ENCODE data around the gene FBLN5. TPM values are rescaled to one million over a fixed set of nuclear protein-coding genes. Genes with fewer than 3 reads are reported as not detected.
A peak's percentile ranks its signal among the peaks of the same experiment; 100 is the strongest.
"Not testable (repeated sequence)": the region's sequence is repeated elsewhere in the genome, so short reads cannot be mapped to it uniquely, and the experiment has no call there.

Gene FBLN5
- total RNA-seq, 2 experiments from 2014 or later: 1.2 to 1.6 TPM

- no peak overlapping the region for H3K4me3 Mint-ChIP-seq
- H3K4me1 Mint-ChIP-seq (ENCODE audit: low read depth): peaks cover 55% of the 10 kb centered on the region
- no peak overlapping the region for H3K27ac Mint-ChIP-seq
- DNase-seq: no peak
- no peaks in the 10 kb centered on the region for H3K9me3 Mint-ChIP-seq
- intact Hi-C loops (cut with micrococcal nuclease): no loop called here
- no peaks in the 10 kb centered on the region for H3K27me3 Mint-ChIP-seq (ENCODE audit: low read depth)
- CTCF ChIA-PET: interaction anchor here (0.6 to 1.1 kb wide), 2 partner anchors 53 to 262 kb away, joined by 3 to 7 read pairs; no protein-coding TSS in a partner anchor
- peaks cover 2% of the 10 kb centered on the region for H3K36me3 Mint-ChIP-seq (ENCODE audit: low read depth)
Observed at GRCh38 chr14:91845652-91846051, 101.8 kb downstream of the FBLN5 start.

DNA sequence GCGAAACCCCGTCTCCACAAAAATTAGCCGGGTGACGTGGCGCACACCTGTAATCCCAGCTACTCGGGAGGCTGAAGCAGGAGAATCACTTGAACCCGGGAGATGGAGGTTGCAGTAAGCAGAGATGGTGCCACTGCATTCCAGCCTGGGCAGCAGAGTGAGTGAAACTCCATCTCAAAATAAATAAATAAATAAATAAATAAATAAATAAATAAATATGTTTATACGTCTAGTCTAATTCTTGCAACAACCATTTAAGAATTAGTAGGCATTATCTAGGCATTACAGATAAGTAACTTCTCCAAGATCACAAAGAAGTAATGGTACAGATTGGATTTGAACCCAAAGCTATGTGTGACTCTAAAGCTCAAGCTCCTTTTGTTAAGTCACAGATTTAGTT, 102.4 kb downstream of the FBLN5 start:
- H3K9me3 Mint-ChIP-seq; H3K4me3 Mint-ChIP-seq; H3K36me3 Mint-ChIP-seq (ENCODE audit: low read depth); intact Hi-C loops (cut with micrococcal nuclease); H3K27ac Mint-ChIP-seq; DNase-seq; H3K27me3 Mint-ChIP-seq (ENCODE audit: low read depth): not testable (repeated sequence)
- peaks cover 58% of the 10 kb centered on the region for H3K4me1 Mint-ChIP-seq (ENCODE audit: low read depth)
- CTCF ChIA-PET: interaction anchor here (0.6 to 1.1 kb wide), 4 partner anchors 21 to 262 kb away, joined by 3 to 7 read pairs (median 3); no protein-coding TSS in a partner anchor

GRCh38 chr14:91844029-91844428, 103.5 kb downstream of the FBLN5 start:
- no peak for DNase-seq
- CTCF ChIA-PET: no interaction called here
- H3K27me3 Mint-ChIP-seq (ENCODE audit: low read depth): no peaks in the 10 kb centered on the region
- intact Hi-C loops (cut with micrococcal nuclease): no loop called here
- no peaks in the 10 kb centered on the region for H3K9me3 Mint-ChIP-seq
- H3K27ac Mint-ChIP-seq: no peak overlapping the region
- H3K4me1 Mint-ChIP-seq (ENCODE audit: low read depth): peaks cover 64% of the 10 kb centered on the region
- H3K36me3 Mint-ChIP-seq (ENCODE audit: low read depth): peaks cover under 1% of the 10 kb centered on the region
- no peak overlapping the region for H3K4me3 Mint-ChIP-seq

GRCh38 chr14:91843437-91843836, 104.1 kb downstream of the FBLN5 start:
- peaks cover 63% of the 10 kb centered on the region for H3K4me1 Mint-ChIP-seq (ENCODE audit: low read depth)
- CTCF ChIA-PET: interaction anchor here (1.3 kb wide), 1 partner anchor 20 kb away, joined by 3 read pairs; no protein-coding TSS in a partner anchor

GRCh38 chr14:91841065-91841464, 106.4 kb downstream of the FBLN5 start:
- Mint-ChIP-seq H3K27me3 (ENCODE audit: low read depth) (no peaks in the 10 kb centered on the region), H3K4me1 (ENCODE audit: low read depth) (peaks cover 62% of the 10 kb centered on the region), H3K4me3 (no peak overlapping the region), H3K9me3 (no peaks in the 10 kb centered on the region), H3K27ac (no peak overlapping the region), H3K36me3 (ENCODE audit: low read depth) (no peaks in the 10 kb centered on the region)
- intact Hi-C loops (cut with micrococcal nuclease): no loop called here
- no peak for DNase-seq
- CTCF ChIA-PET: interaction anchor here (1.1 to 1.6 kb wide), 2 partner anchors 11 to 27 kb away, joined by 4 read pairs; partner anchors contain the start of gene TC2N

More at GRCh38 chr14:91843437-91843836, 104.1 kb downstream of the FBLN5 start:
- no peak for DNase-seq
- Mint-ChIP-seq H3K27ac (no peak overlapping the region), H3K36me3 (ENCODE audit: low read depth) (no peaks in the 10 kb centered on the region), H3K4me3 (no peak overlapping the region), H3K9me3 (no peaks in the 10 kb centered on the region), H3K27me3 (ENCODE audit: low read depth) (no peaks in the 10 kb centered on the region)
- intact Hi-C loops (cut with micrococcal nuclease): no loop called here

DNA sequence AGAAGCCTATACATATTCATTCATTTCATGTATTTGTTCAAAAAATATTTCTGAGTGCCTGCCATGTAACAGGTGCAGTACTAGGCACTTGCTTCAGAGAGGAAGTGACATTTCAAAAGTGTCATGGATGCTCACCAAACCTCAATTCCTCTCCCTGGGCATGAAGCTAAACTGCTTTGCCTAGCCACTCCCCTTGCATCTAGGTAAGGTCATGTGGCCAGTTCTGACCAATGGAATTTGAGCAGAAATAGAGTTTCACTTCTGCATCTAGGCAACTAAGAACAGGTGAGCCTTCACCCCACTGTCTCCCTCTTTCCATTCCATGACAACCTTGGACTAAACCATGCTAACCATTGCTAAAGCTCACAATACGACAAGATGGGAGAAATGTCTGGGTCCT, 107.7 kb downstream of the FBLN5 start:
- CTCF ChIA-PET: interaction anchor here (0.6 to 1.6 kb wide), 5 partner anchors 19 to 60 kb away, joined by 3 to 6 read pairs (median 4); partner anchors contain the start of gene TC2N
- no peaks in the 10 kb centered on the region for H3K36me3 Mint-ChIP-seq (ENCODE audit: low read depth)
- H3K4me1 Mint-ChIP-seq (ENCODE audit: low read depth): peaks cover 69% of the 10 kb centered on the region
- H3K27me3 Mint-ChIP-seq (ENCODE audit: low read depth): no peaks in the 10 kb centered on the region
- H3K27ac Mint-ChIP-seq: no peak overlapping the region
- DNase-seq: no peak
- intact Hi-C loops (cut with micrococcal nuclease): no loop called here
- no peaks in the 10 kb centered on the region for H3K9me3 Mint-ChIP-seq
- no peak overlapping the region for H3K4me3 Mint-ChIP-seq

- Mint-ChIP-seq H3K4me1 (ENCODE audit: low read depth) (peaks cover 70% of the 10 kb centered on the region), H3K4me3 (peak overlapping the region; percentile 94), H3K27ac (peak overlapping the region; percentile 84), H3K27me3 (ENCODE audit: low read depth) (no peaks in the 10 kb centered on the region), H3K9me3 (no peaks in the 10 kb centered on the region), H3K36me3 (ENCODE audit: low read depth) (no peaks in the 10 kb centered on the region)
- intact Hi-C loops (cut with micrococcal nuclease): loop anchor here (2.0 kb wide), 1 partner anchor 18 kb away; no protein-coding TSS in a partner anchor
- CTCF ChIA-PET: no interaction called here
- DNase-seq: no peak
Observed at GRCh38 chr14:91837076-91837475, 110.4 kb downstream of the FBLN5 start.

GRCh38 chr14:91835920-91836843, 111.3 kb downstream of the FBLN5 start:
- Mint-ChIP-seq H3K27ac (peak overlapping the region; percentile 84), H3K4me1 (ENCODE audit: low read depth) (peaks cover 68% of the 10 kb centered on the region), H3K36me3 (ENCODE audit: low read depth) (no peaks in the 10 kb centered on the region), H3K9me3 (no peaks in the 10 kb centered on the region), H3K27me3 (ENCODE audit: low read depth) (no peaks in the 10 kb centered on the region), H3K4me3 (peak overlapping the region; percentile 94)
- CTCF ChIA-PET: interaction anchor here (0.6 kb wide), 1 partner anchor 15 kb away, joined by 4 read pairs; no protein-coding TSS in a partner anchor
- DNase-seq: peak; percentile 92
- intact Hi-C loops (cut with micrococcal nuclease): loop anchor here (1.0 to 2.0 kb wide), 5 partner anchors 17 to 326 kb away; partner anchors contain the start of gene PPP4R3A

- H3K4me1 Mint-ChIP-seq (ENCODE audit: low read depth): peaks cover 66% of the 10 kb centered on the region
- no peaks in the 10 kb centered on the region for H3K9me3 Mint-ChIP-seq
- H3K36me3 Mint-ChIP-seq (ENCODE audit: low read depth): no peaks in the 10 kb centered on the region
- H3K27ac Mint-ChIP-seq: peak overlapping the region; percentile 75
- H3K4me3 Mint-ChIP-seq: peak overlapping the region; percentile 79
- CTCF ChIA-PET: interaction anchor here (0.6 kb wide), 1 partner anchor 16 kb away, joined by 4 read pairs; no protein-coding TSS in a partner anchor
- no peaks in the 10 kb centered on the region for H3K27me3 Mint-ChIP-seq (ENCODE audit: low read depth)
- peak; percentile 68 for DNase-seq
- intact Hi-C loops (cut with micrococcal nuclease): loop anchor here (1.0 kb wide), 1 partner anchor 58 kb away; no protein-coding TSS in a partner anchor
Observed at GRCh38 chr14:91835197-91835919, 112.1 kb downstream of the FBLN5 start.

DNA sequence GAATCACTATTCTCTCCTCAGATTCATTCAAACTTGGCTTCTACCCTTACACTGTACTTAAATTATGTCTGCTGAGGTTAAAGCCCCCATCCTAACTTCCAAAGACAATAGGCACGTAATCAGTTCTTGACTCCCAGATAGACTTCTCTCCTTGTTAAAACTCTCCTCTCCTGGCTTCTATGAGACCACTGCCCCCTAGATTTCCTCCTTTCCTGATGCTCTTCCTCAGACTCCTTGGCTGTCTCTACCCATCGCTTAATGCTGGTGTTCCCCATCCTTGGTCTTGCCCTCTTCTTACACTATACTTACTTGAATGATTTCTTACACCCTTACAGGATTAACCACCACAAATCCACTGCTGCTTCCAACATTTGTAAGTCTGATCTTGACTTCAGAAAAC, 112.9 kb downstream of the FBLN5 start:
- Mint-ChIP-seq H3K27me3 (ENCODE audit: low read depth) (no peaks in the 10 kb centered on the region), H3K4me1 (ENCODE audit: low read depth) (peaks cover 68% of the 10 kb centered on the region), H3K9me3 (no peaks in the 10 kb centered on the region), H3K36me3 (ENCODE audit: low read depth) (peaks cover 1% of the 10 kb centered on the region), H3K4me3 (peak overlapping the region; percentile 4), H3K27ac (no peak overlapping the region)
- DNase-seq: no peak
- CTCF ChIA-PET: no interaction called here
- intact Hi-C loops (cut with micrococcal nuclease): loop anchor here (5.0 kb wide), 1 partner anchor 37 kb away; no protein-coding TSS in a partner anchor

- Mint-ChIP-seq H3K9me3 (no peaks in the 10 kb centered on the region), H3K27ac (no peak overlapping the region), H3K36me3 (ENCODE audit: low read depth) (peaks cover 1% of the 10 kb centered on the region), H3K27me3 (ENCODE audit: low read depth) (no peaks in the 10 kb centered on the region), H3K4me1 (ENCODE audit: low read depth) (peaks cover 64% of the 10 kb centered on the region), H3K4me3 (no peak overlapping the region)
- CTCF ChIA-PET: interaction anchor here (0.8 to 1.0 kb wide), 2 partner anchors 11 to 116 kb away, joined by 3 read pairs; no protein-coding TSS in a partner anchor
- intact Hi-C loops (cut with micrococcal nuclease): loop anchor here (5.0 kb wide), 1 partner anchor 34 kb away; no protein-coding TSS in a partner anchor
- no peak for DNase-seq
Observed at GRCh38 chr14:91831337-91831736, 116.2 kb downstream of the FBLN5 start.

DNA sequence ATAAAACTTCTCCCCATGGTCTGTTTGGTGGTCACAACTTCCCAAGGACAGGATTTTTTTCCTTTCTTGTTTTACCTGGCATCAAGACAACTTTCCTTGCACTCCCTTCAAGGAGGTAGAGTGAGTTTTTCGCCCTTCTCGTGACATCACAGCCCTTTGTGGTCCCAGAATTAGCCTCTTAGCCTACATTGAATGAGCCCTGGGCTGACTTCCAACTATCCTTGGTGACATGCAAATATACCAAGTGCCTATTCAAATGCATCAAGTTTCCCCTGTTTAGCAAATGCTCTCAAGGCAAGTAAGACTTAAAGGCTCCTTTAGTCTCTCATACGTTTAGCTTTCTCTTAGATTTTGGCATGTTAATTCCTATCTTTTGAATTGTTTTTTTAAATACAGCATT, 116.7 kb downstream of the FBLN5 start:
- H3K36me3 Mint-ChIP-seq (ENCODE audit: low read depth): peaks cover 1% of the 10 kb centered on the region
- CTCF ChIA-PET: interaction anchor here (0.8 kb wide), 1 partner anchor 116 kb away, joined by 3 read pairs; no protein-coding TSS in a partner anchor
- intact Hi-C loops (cut with micrococcal nuclease): loop anchor here (5.0 kb wide), 1 partner anchor 33 kb away; no protein-coding TSS in a partner anchor

More for the DNA sequence above, 116.7 kb downstream of the FBLN5 start:
- Mint-ChIP-seq H3K4me3 (no peak overlapping the region), H3K4me1 (ENCODE audit: low read depth) (peaks cover 66% of the 10 kb centered on the region), H3K9me3 (no peaks in the 10 kb centered on the region), H3K27ac (no peak overlapping the region), H3K27me3 (ENCODE audit: low read depth) (no peaks in the 10 kb centered on the region)
- DNase-seq: peak; percentile 45
